Subcutaneous abdominal adipose tissue (tissue), 5 donors: ENCODE results near the gene GFRAL.

Experiments used
- H3K27ac ChIP-seq: one replicate; pipeline ENCODE4 v1.7.0; 2013; ENCODE audit warnings: low read depth, mild to moderate bottlenecking, inconsistent platforms, low read length, moderate library complexity
- H3K27me3 ChIP-seq, 5 donors: one replicate each; pipeline ENCODE4 v1.7.0; 2013; ENCODE audit warnings: low read length in 5 of 5, inconsistent platforms in 1 of 5; ENCODE audit not compliant: control insufficient read depth in 5 of 5, insufficient read depth in 4 of 5
- H3K36me3 ChIP-seq, 5 donors: one replicate each; pipeline ENCODE4 v1.7.0; 2013; ENCODE audit warnings: low read length in 5 of 5; ENCODE audit not compliant: control insufficient read depth in 5 of 5, insufficient read depth in 5 of 5
- H3K4me1 ChIP-seq, 5 donors: one replicate each; pipeline ENCODE4 v1.7.0; 2013; ENCODE audit warnings: low read length in 5 of 5, mild to moderate bottlenecking in 3 of 5, moderate library complexity in 1 of 5; ENCODE audit not compliant: control insufficient read depth in 5 of 5, insufficient read depth in 5 of 5
- H3K4me3 ChIP-seq, 5 donors: one replicate each; pipeline ENCODE4 v1.7.0; 2013; ENCODE audit warnings: low read length in 5 of 5, low read depth in 1 of 5
- H3K9ac ChIP-seq, 5 donors: one replicate each; pipeline ENCODE4 v1.7.0; 2013; ENCODE audit warnings: low read length in 5 of 5, mild to moderate bottlenecking in 4 of 5, moderate library complexity in 3 of 5
- H3K9me3 ChIP-seq, 5 donors: one replicate each; pipeline ENCODE4 v1.7.0; 2013; ENCODE audit warnings: low read length in 5 of 5; ENCODE audit not compliant: control insufficient read depth in 5 of 5
- donor health status: healthy.
- donor health status: healthy.
- donor health status: healthy.
- donor health status: healthy.
- donor health status: healthy.

Gene GFRAL

GRCh38 chr6:55319961-55320695 lies 7.1 kb upstream of the GFRAL start:
- H3K4me1 ChIP-seq, result no peaks in the 10 kb centered on the region
- H3K9ac ChIP-seq, result no peak overlapping the region
- H3K4me3 ChIP-seq, result no peak overlapping the region
- peaks cover 0 to 4% (median 0%) of the 10 kb centered on the region in 5 donors for H3K9me3 ChIP-seq
- H3K27ac ChIP-seq, result no peak overlapping the region
- no peaks in the 10 kb centered on the region for H3K36me3 ChIP-seq
- H3K27me3 ChIP-seq, result no peaks in the 10 kb centered on the region

GRCh38 chr6:55320696-55321086 lies 6.6 kb upstream of the GFRAL start:
- Histone ChIP-seq H3K4me1 (no peaks in the 10 kb centered on the region), H3K27me3 (no peaks in the 10 kb centered on the region), H3K27ac (no peak overlapping the region), H3K36me3 (no peaks in the 10 kb centered on the region), H3K4me3 (no peak overlapping the region), H3K9ac (no peak overlapping the region), H3K9me3 (peaks cover 0 to 4% (median 0%) of the 10 kb centered on the region in 5 donors)

- no peak overlapping the region for H3K4me3 ChIP-seq
- H3K4me1 ChIP-seq, result no peaks in the 10 kb centered on the region
- H3K9me3 ChIP-seq, result no peaks in the 10 kb centered on the region
- no peak overlapping the region for H3K27ac ChIP-seq
- no peaks in the 10 kb centered on the region for H3K27me3 ChIP-seq
- no peak overlapping the region for H3K9ac ChIP-seq
- H3K36me3 ChIP-seq, result no peaks in the 10 kb centered on the region
Measured at GRCh38 chr6:55377150-55377549, 49.9 kb downstream of the GFRAL start.

GRCh38 chr6:55379471-55379870 lies 52.2 kb downstream of the GFRAL start:
- no peak overlapping the region for H3K27ac ChIP-seq
- no peak overlapping the region for H3K9ac ChIP-seq
- H3K27me3 ChIP-seq, result no peaks in the 10 kb centered on the region
- H3K36me3 ChIP-seq, result no peaks in the 10 kb centered on the region
- no peaks in the 10 kb centered on the region for H3K4me1 ChIP-seq
- no peak overlapping the region for H3K4me3 ChIP-seq
- H3K9me3 ChIP-seq, result no peaks in the 10 kb centered on the region

GRCh38 chr6:55379895-55380294 lies 52.6 kb downstream of the GFRAL start:
- Histone ChIP-seq H3K27ac (no peak overlapping the region), H3K36me3 (no peaks in the 10 kb centered on the region), H3K9ac (no peak overlapping the region), H3K4me1 (no peaks in the 10 kb centered on the region), H3K4me3 (no peak overlapping the region), H3K27me3 (no peaks in the 10 kb centered on the region), H3K9me3 (no peaks in the 10 kb centered on the region)

GRCh38 chr6:55388211-55388610 lies 60.9 kb downstream of the GFRAL start:
- Histone ChIP-seq H3K4me1 (no peaks in the 10 kb centered on the region), H3K27me3 (no peaks in the 10 kb centered on the region), H3K27ac (no peak overlapping the region), H3K9me3 (no peaks in the 10 kb centered on the region), H3K36me3 (no peaks in the 10 kb centered on the region), H3K9ac (no peak overlapping the region), H3K4me3 (no peak overlapping the region)

GRCh38 chr6:55395871-55396270 lies 68.6 kb downstream of the GFRAL start:
- Histone ChIP-seq H3K9ac (no peak overlapping the region), H3K27me3 (no peaks in the 10 kb centered on the region), H3K9me3 (no peaks in the 10 kb centered on the region), H3K36me3 (no peaks in the 10 kb centered on the region), H3K4me1 (no peaks in the 10 kb centered on the region), H3K27ac (no peak overlapping the region), H3K4me3 (no peak overlapping the region)

GRCh38 chr6:55397986-55398385 lies 70.7 kb downstream of the GFRAL start:
- Histone ChIP-seq H3K27me3 (no peaks in the 10 kb centered on the region), H3K9me3 (no peaks in the 10 kb centered on the region), H3K27ac (no peak overlapping the region), H3K4me3 (no peak overlapping the region), H3K4me1 (no peaks in the 10 kb centered on the region), H3K36me3 (no peaks in the 10 kb centered on the region), H3K9ac (no peak overlapping the region)

- no peaks in the 10 kb centered on the region for H3K9me3 ChIP-seq
- H3K4me1 ChIP-seq, result no peaks in the 10 kb centered on the region
- no peak overlapping the region for H3K27ac ChIP-seq
- H3K9ac ChIP-seq, result no peak overlapping the region
- H3K4me3 ChIP-seq, result no peak overlapping the region
- H3K27me3 ChIP-seq, result no peaks in the 10 kb centered on the region
- H3K36me3 ChIP-seq, result no peaks in the 10 kb centered on the region
Measured at GRCh38 chr6:55399351-55399750, 72.1 kb downstream of the GFRAL start.

- Histone ChIP-seq H3K36me3 (no peaks in the 10 kb centered on the region), H3K9me3 (no peaks in the 10 kb centered on the region), H3K27me3 (no peaks in the 10 kb centered on the region), H3K27ac (no peak overlapping the region), H3K4me3 (no peak overlapping the region), H3K9ac (no peak overlapping the region), H3K4me1 (peaks cover 0 to 3% (median 0%) of the 10 kb centered on the region in 5 donors)
Measured at GRCh38 chr6:55405474-55406235, 78.4 kb downstream of the GFRAL start.
